ENCODE results near the gene MB. TPM values are rescaled to one million over a fixed set of nuclear protein-coding genes. Genes with fewer than 3 reads are reported as not detected.

MB gene
- total and polyA plus RNA-seq, 9 of the 15 experiments (the other 6 are each of a cell fraction or from before 2014, with no cell fraction given): not detected

DNA sequence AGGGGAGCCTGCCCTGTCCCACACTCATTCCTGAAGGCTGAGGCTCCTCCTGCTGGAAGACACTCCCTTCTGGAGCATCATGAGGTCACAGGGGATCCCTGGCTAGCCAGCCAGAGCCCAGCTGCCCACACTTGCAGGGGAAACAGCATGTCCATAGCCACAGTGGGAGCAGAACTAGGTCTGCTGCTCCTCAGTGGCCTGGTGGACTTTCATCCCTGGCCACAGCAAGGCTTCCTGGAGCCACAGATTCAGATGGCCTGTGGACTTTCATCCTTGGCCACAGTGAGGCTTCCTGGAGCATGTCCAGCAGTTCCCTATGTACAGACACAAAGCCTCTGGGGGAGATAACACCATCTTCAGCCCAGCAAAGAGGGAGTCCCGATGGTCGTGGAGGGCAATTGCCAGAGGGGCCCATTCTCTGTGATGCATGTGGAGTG lies 25.2 kb upstream of the MB start:
- no peaks in the 10 kb centered on the region for H3K36me3 ChIP-seq (ENCODE audit: control insufficient read depth, insufficient read depth, low read length)
- intact Hi-C loops (cut with micrococcal nuclease) (no loop called here), in situ Hi-C loops (cut with MboI) (no loop called here)
- TF ChIP-seq FOXK1 (CRISPR knock-in tag; IDR thresholded peaks at IDR 0.05; ENCODE audit: borderline replicate concordance) (no peak), ZBTB43 (CRISPR knock-in tag; IDR thresholded peaks at IDR 0.05) (no peak), YY1 (IDR thresholded peaks at IDR 0.05; ENCODE audit: borderline replicate concordance in 1 of 3, control insufficient read depth in 1 of 3, extremely low read depth in 1 of 3, insufficient read depth in 3 of 3, insufficient read length in 1 of 3, insufficient replicate concordance in 2 of 3, low read depth in 1 of 3, low read length in 2 of 3) (no peak), FOSL1 (tag; conservative IDR thresholded peaks at IDR 0.05) (no peak), ZFP30 (CRISPR knock-in tag; IDR thresholded peaks at IDR 0.05; ENCODE audit: borderline replicate concordance) (no peak)
- TF ChIP-seq, protein P1, sequence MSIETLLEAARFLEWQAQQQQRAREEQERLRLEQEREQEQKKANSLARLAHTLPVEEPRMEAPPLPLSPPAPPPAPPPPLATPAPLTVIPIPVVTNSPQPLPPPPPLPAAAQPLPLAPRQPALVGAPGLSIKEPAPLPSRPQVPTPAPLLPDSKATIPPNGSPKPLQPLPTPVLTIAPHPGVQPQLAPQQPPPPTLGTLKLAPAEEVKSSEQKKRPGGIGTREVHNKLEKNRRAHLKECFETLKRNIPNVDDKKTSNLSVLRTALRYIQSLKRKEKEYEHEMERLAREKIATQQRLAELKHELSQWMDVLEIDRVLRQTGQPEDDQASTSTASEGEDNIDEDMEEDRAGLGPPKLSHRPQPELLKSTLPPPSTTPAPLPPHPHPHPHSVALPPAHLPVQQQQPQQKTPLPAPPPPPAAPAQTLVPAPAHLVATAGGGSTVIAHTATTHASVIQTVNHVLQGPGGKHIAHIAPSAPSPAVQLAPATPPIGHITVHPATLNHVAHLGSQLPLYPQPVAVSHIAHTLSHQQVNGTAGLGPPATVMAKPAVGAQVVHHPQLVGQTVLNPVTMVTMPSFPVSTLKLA (conservative IDR thresholded peaks at IDR 0.05): no peak
- TF ChIP-seq, protein P2, sequence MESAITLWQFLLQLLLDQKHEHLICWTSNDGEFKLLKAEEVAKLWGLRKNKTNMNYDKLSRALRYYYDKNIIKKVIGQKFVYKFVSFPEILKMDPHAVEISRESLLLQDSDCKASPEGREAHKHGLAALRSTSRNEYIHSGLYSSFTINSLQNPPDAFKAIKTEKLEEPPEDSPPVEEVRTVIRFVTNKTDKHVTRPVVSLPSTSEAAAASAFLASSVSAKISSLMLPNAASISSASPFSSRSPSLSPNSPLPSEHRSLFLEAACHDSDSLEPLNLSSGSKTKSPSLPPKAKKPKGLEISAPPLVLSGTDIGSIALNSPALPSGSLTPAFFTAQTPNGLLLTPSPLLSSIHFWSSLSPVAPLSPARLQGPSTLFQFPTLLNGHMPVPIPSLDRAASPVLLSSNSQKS (CRISPR knock-in tag; IDR thresholded peaks at IDR 0.05): no peak
- no peaks in the 10 kb centered on the region for H3K9me3 ChIP-seq (replicated peaks; ENCODE audit: control insufficient read depth, insufficient read depth, low read depth, low read length)
- H4K20me1 ChIP-seq (replicated peaks; ENCODE audit: control insufficient read depth, insufficient read depth, low read length): no peaks in the 10 kb centered on the region
- no peaks in the 10 kb centered on the region for H3K9me1 ChIP-seq (ENCODE audit: control insufficient read depth, insufficient read depth, low read length)
- ATAC-seq: no peak
- H3K4me3 ChIP-seq: no peak overlapping the region
- H3K27me3 ChIP-seq (ENCODE audit: control insufficient read depth in 2 of 2, insufficient read depth in 2 of 2, low read length in 2 of 2): 0 out of 5 replicates have a peak, but pooled peaks cover 0 to 22% of the 10 kb centered on the region in 2 experiments
- no peak overlapping the region for H2AFZ ChIP-seq (ENCODE audit: low read depth, low read length)
- BruUV-seq (replicated peaks): no TSS peak
- no peak overlapping the region for H3K9ac ChIP-seq (ENCODE audit: insufficient read depth in 1 of 2, low read depth in 2 of 2, low read length in 2 of 2)
- FAIRE-seq: no peak
- H3K79me2 ChIP-seq (ENCODE audit: control insufficient read depth, insufficient read depth, low read length): no peaks in the 10 kb centered on the region
- WGBS (ENCODE audit: insufficient coverage, low coverage, missing lambda C conversion rate): 0% methylated on average over 2 of the region's 2 CpGs
- ChIA-PET POLR2A (no interaction called here), CTCF (ENCODE audit: low intra/inter-chr PET ratio) (no interaction called here)
- H3K27ac ChIP-seq (ENCODE audit: extremely low read depth, low read depth, low read length): no peak overlapping the region
- H3K4me1 ChIP-seq (replicated peaks in 1 of 2; ENCODE audit: control insufficient read depth in 2 of 2, insufficient read depth in 2 of 2, low read length in 2 of 2): no peaks in the 10 kb centered on the region
- no peak overlapping the region for H3K4me2 ChIP-seq (ENCODE audit: insufficient read depth, low read length)
- DNase-seq (ENCODE audit: extremely low read depth in 1 of 4, low spot score in 3 of 4): no peak
